Measurements from ENCODE around the gene ACBD4.

Gene ACBD4

GRCh38 chr17:45149669-45150664 is 14.5 kb downstream of the ACBD4 start:
- Histone ChIP-seq H3K9ac (ENCODE audit: low read depth, low read length) (peak overlapping the region; percentile 64), H3K9me3 (ENCODE audit: insufficient read depth, low read depth, low read length) (no peaks in the 10 kb centered on the region), H3K27ac (ENCODE audit: low read depth, low read length) (peak overlapping the region; percentile 48; the same call in 1 of the 2 replicates), H3K36me3 (ENCODE audit: insufficient read depth, low read length) (no peaks in the 10 kb centered on the region), H3K4me1 (ENCODE audit: insufficient read depth, low read length) (peaks cover 20% of the 10 kb centered on the region), H3K27me3 (ENCODE audit: insufficient read depth, low read length) (no peaks in the 10 kb centered on the region), H3K4me3 (ENCODE audit: low read length) (peak overlapping the region; percentile 84)
- 2% methylated on average over 55 of the region's 56 CpGs for WGBS

GRCh38 chr17:45150911-45151809 is 15.7 kb downstream of the ACBD4 start:
- no peak overlapping the region for H3K27ac ChIP-seq (ENCODE audit: low read depth, low read length)
- peaks cover 18% of the 10 kb centered on the region for H3K4me1 ChIP-seq (ENCODE audit: insufficient read depth, low read length)
- WGBS, result 65% methylated on average over 6 of the region's 8 CpGs
- no peaks in the 10 kb centered on the region for H3K36me3 ChIP-seq (ENCODE audit: insufficient read depth, low read length)
- peak overlapping the region; percentile 84 for H3K4me3 ChIP-seq (ENCODE audit: low read length)
- peak overlapping the region; percentile 24; the same call in 1 of the 2 replicates for H3K9ac ChIP-seq (ENCODE audit: low read depth, low read length)
- no peaks in the 10 kb centered on the region for H3K27me3 ChIP-seq (ENCODE audit: insufficient read depth, low read length)
- no peaks in the 10 kb centered on the region for H3K9me3 ChIP-seq (ENCODE audit: insufficient read depth, low read depth, low read length)

- Histone ChIP-seq H3K4me1 (ENCODE audit: insufficient read depth, low read length) (peaks cover 21% of the 10 kb centered on the region), H3K36me3 (ENCODE audit: insufficient read depth, low read length) (no peaks in the 10 kb centered on the region), H3K27me3 (ENCODE audit: insufficient read depth, low read length) (no peaks in the 10 kb centered on the region), H3K9ac (ENCODE audit: low read depth, low read length) (no peak overlapping the region), H3K27ac (ENCODE audit: low read depth, low read length) (no peak overlapping the region), H3K4me3 (ENCODE audit: low read length) (no peak overlapping the region), H3K9me3 (ENCODE audit: insufficient read depth, low read depth, low read length) (no peaks in the 10 kb centered on the region)
- 96% methylated on average over 4 of the region's 4 CpGs for WGBS
Observed at GRCh38 chr17:45155029-45155428, 19.5 kb downstream of the ACBD4 start.

GRCh38 chr17:45155483-45155882 is 20.0 kb downstream of the ACBD4 start:
- peaks cover 22% of the 10 kb centered on the region for H3K4me1 ChIP-seq (ENCODE audit: insufficient read depth, low read length)
- 93% methylated on average over 2 of the region's 2 CpGs for WGBS
- no peak overlapping the region for H3K4me3 ChIP-seq (ENCODE audit: low read length)
- H3K9ac ChIP-seq (ENCODE audit: low read depth, low read length), result no peak overlapping the region
- no peaks in the 10 kb centered on the region for H3K9me3 ChIP-seq (ENCODE audit: insufficient read depth, low read depth, low read length)
- no peak overlapping the region for H3K27ac ChIP-seq (ENCODE audit: low read depth, low read length)
- no peaks in the 10 kb centered on the region for H3K27me3 ChIP-seq (ENCODE audit: insufficient read depth, low read length)
- no peaks in the 10 kb centered on the region for H3K36me3 ChIP-seq (ENCODE audit: insufficient read depth, low read length)

GRCh38 chr17:45156242-45156641 is 20.8 kb downstream of the ACBD4 start:
- H3K36me3 ChIP-seq (ENCODE audit: insufficient read depth, low read length), result no peaks in the 10 kb centered on the region
- no peak overlapping the region for H3K4me3 ChIP-seq (ENCODE audit: low read length)
- peaks cover 14% of the 10 kb centered on the region; the same call in 1 of the 2 replicates for H3K4me1 ChIP-seq (ENCODE audit: insufficient read depth, low read length)
- H3K27ac ChIP-seq (ENCODE audit: low read depth, low read length), result no peak overlapping the region
- H3K27me3 ChIP-seq (ENCODE audit: insufficient read depth, low read length), result no peaks in the 10 kb centered on the region
- WGBS, result 100% methylated on average over 1 of the region's 3 CpGs
- H3K9me3 ChIP-seq (ENCODE audit: insufficient read depth, low read depth, low read length), result no peaks in the 10 kb centered on the region
- H3K9ac ChIP-seq (ENCODE audit: low read depth, low read length), result no peak overlapping the region

- 1% methylated on average over 48 of the region's 48 CpGs for WGBS
- Histone ChIP-seq H3K36me3 (ENCODE audit: insufficient read depth, low read length) (0 out of 2 replicates have a peak, but pooled peaks cover 4% of the 10 kb centered on the region), H3K4me1 (ENCODE audit: insufficient read depth, low read length) (peaks cover 18% of the 10 kb centered on the region), H3K9me3 (ENCODE audit: insufficient read depth, low read depth, low read length) (no peaks in the 10 kb centered on the region), H3K9ac (ENCODE audit: low read depth, low read length) (peak overlapping the region; percentile 99), H3K27ac (ENCODE audit: low read depth, low read length) (peak overlapping the region; percentile 99), H3K27me3 (ENCODE audit: insufficient read depth, low read length) (no peaks in the 10 kb centered on the region), H3K4me3 (ENCODE audit: low read length) (peak overlapping the region; percentile 83)
Observed at GRCh38 chr17:45160447-45161287, 25.2 kb downstream of the ACBD4 start.

GRCh38 chr17:45161288-45162024 is 26.0 kb downstream of the ACBD4 start, which contains the start of gene HEXIM2:
Gene HEXIM2 (plus strand): TSS chr17:45161875. CDS start chr17:45162794, 919 bp downstream.
- Histone ChIP-seq H3K9me3 (ENCODE audit: insufficient read depth, low read depth, low read length) (no peaks in the 10 kb centered on the region), H3K4me3 (ENCODE audit: low read length) (peak within 1 kb of the TSS; percentile 83), H3K27ac (ENCODE audit: low read depth, low read length) (peak within 1 kb of the TSS; percentile 99), H3K9ac (ENCODE audit: low read depth, low read length) (peak within 1 kb of the TSS; percentile 99), H3K27me3 (ENCODE audit: insufficient read depth, low read length) (no peaks in the 10 kb centered on the region), H3K36me3 (ENCODE audit: insufficient read depth, low read length) (0 out of 2 replicates have a peak, but pooled peaks cover 4% of the 10 kb centered on the region), H3K4me1 (ENCODE audit: insufficient read depth, low read length) (peaks cover 18% of the 10 kb centered on the region)
- under 1% methylated on average over 53 of the region's 53 CpGs for WGBS

GRCh38 chr17:45162025-45162687 is 26.7 kb downstream of the ACBD4 start:
- peak overlapping the region; percentile 76 for H3K27ac ChIP-seq (ENCODE audit: low read depth, low read length)
- H3K9me3 ChIP-seq (ENCODE audit: insufficient read depth, low read depth, low read length), result no peaks in the 10 kb centered on the region
- peak overlapping the region; percentile 62 for H3K4me3 ChIP-seq (ENCODE audit: low read length)
- H3K4me1 ChIP-seq (ENCODE audit: insufficient read depth, low read length), result peaks cover 18% of the 10 kb centered on the region
- 71% methylated on average over 9 of the region's 9 CpGs for WGBS
- H3K9ac ChIP-seq (ENCODE audit: low read depth, low read length), result peak overlapping the region; percentile 67
- H3K36me3 ChIP-seq (ENCODE audit: insufficient read depth, low read length), result 0 out of 2 replicates have a peak, but pooled peaks cover 4% of the 10 kb centered on the region
- H3K27me3 ChIP-seq (ENCODE audit: insufficient read depth, low read length), result no peaks in the 10 kb centered on the region

GRCh38 chr17:45164734-45165269 is 29.3 kb downstream of the ACBD4 start:
- Histone ChIP-seq H3K4me3 (ENCODE audit: low read length) (no peak overlapping the region), H3K36me3 (ENCODE audit: insufficient read depth, low read length) (peaks cover 4% of the 10 kb centered on the region; the same call in 1 of the 2 replicates), H3K9me3 (ENCODE audit: insufficient read depth, low read depth, low read length) (no peaks in the 10 kb centered on the region), H3K27ac (ENCODE audit: low read depth, low read length) (no peak overlapping the region), H3K4me1 (ENCODE audit: insufficient read depth, low read length) (peaks cover 12% of the 10 kb centered on the region), H3K9ac (ENCODE audit: low read depth, low read length) (no peak overlapping the region), H3K27me3 (ENCODE audit: insufficient read depth, low read length) (no peaks in the 10 kb centered on the region)
- WGBS, result 93% methylated on average over 7 of the region's 7 CpGs
